ENCODE measurements around the gene CCDC80.

The CCDC80 gene

GRCh38 chr3:112687211-112687610, 46.3 kb upstream of the CCDC80 start:
- H3K4me3 ChIP-seq (replicated peaks in 1 of 2; ENCODE audit: low read depth in 2 of 2, low read length in 2 of 2): no peak overlapping the region
- no peak for TF ChIP-seq CTCF (IDR thresholded peaks at IDR 0.05; ENCODE audit: low read depth, low read length)
- DNase-seq (ENCODE audit: low read depth in 2 of 2): no peak

GRCh38 chr3:112685956-112686799, 45.2 kb upstream of the CCDC80 start:
- no peak overlapping the region for H3K4me3 ChIP-seq (replicated peaks in 1 of 2; ENCODE audit: low read depth in 2 of 2, low read length in 2 of 2)
- DNase-seq (ENCODE audit: low read depth in 2 of 2): no peak
- no peak for TF ChIP-seq CTCF (IDR thresholded peaks at IDR 0.05; ENCODE audit: low read depth, low read length)

- no peak overlapping the region for H3K4me3 ChIP-seq (replicated peaks in 1 of 2; ENCODE audit: low read depth in 2 of 2, low read length in 2 of 2)
- TF ChIP-seq CTCF (IDR thresholded peaks at IDR 0.05; ENCODE audit: low read depth, low read length): no peak
- DNase-seq (ENCODE audit: low read depth in 2 of 2): peak; percentile 55 to 88
These were observed 44.5 kb upstream of the CCDC80 start for GRCh38 chr3:112685420-112685819.

GRCh38 chr3:112682361-112682760, 41.4 kb upstream of the CCDC80 start:
- H3K4me3 ChIP-seq (replicated peaks in 1 of 2; ENCODE audit: low read depth in 2 of 2, low read length in 2 of 2): no peak overlapping the region
- DNase-seq (ENCODE audit: low read depth in 2 of 2): peak in 1 of 2 donors; percentile 45
- no peak for TF ChIP-seq CTCF (IDR thresholded peaks at IDR 0.05; ENCODE audit: low read depth, low read length)

- H3K4me3 ChIP-seq (replicated peaks in 1 of 2; ENCODE audit: low read depth in 2 of 2, low read length in 2 of 2): no peak overlapping the region
- no peak for TF ChIP-seq CTCF (IDR thresholded peaks at IDR 0.05; ENCODE audit: low read depth, low read length)
- DNase-seq (ENCODE audit: low read depth in 2 of 2): peak; percentile 54 to 57
These were observed 40.9 kb upstream of the CCDC80 start for GRCh38 chr3:112681822-112682325.

- H3K4me3 ChIP-seq (replicated peaks in 1 of 2; ENCODE audit: low read depth in 2 of 2, low read length in 2 of 2): no peak overlapping the region
- peak; percentile 94 to 98 for DNase-seq (ENCODE audit: low read depth in 2 of 2)
- TF ChIP-seq CTCF (IDR thresholded peaks at IDR 0.05; ENCODE audit: low read depth, low read length): no peak
These were observed 35.8 kb upstream of the CCDC80 start for GRCh38 chr3:112676659-112677234.

Data from cardiac fibroblast (primary cell).